Ovary (tissue), 9 donors: ENCODE data around the gene SAP30BP. TPM values are rescaled to one million over a fixed set of nuclear protein-coding genes. Genes with fewer than 3 reads are reported as not detected.

Source experiments
- DNase-seq, 5 donors: peaks; one replicate each; pipeline ENCODE4 v3.0.0-alpha.2; 2019 to 2020
- H3K27ac ChIP-seq, 2 donors: fragments of 200-600 bp; one replicate each; pipeline versions ENCODE4 v1.5.1 to v1.8.0; 2019 to 2022
- H3K27me3 ChIP-seq: fragments of 200-600 bp; one replicate; pipeline ENCODE4 v1.8.0; 2022
- H3K36me3 ChIP-seq: fragments of 200-600 bp; sonication (generic); one replicate; pipeline ENCODE4 v1.5.1; 2019
- H3K4me1 ChIP-seq: one replicate; pipeline ENCODE4 v1.8.1; 2013; ENCODE audit warnings: mild to moderate bottlenecking, moderate library complexity; ENCODE audit not compliant: insufficient read depth
- H3K4me3 ChIP-seq: fragments of 200-600 bp; sonication (generic); one replicate; pipeline ENCODE4 v1.5.1; 2017
- H3K9me3 ChIP-seq, 2 donors: fragments of 200-600 bp in 1 of 2; sonication (generic) in 1 of 2; one replicate each; pipeline versions ENCODE4 v1.5.1 to v1.8.1; 2013 to 2019; ENCODE audit warnings: mild to moderate bottlenecking in 1 of 2, moderate library complexity in 1 of 2
- EP300 ChIP-seq: sonication (generic); formaldehyde crosslinking; IDR thresholded peaks from one replicate; pipeline ENCODE4 v1.6.1; 2017; ENCODE audit warnings: antibody characterized with exemption
- POLR2A ChIP-seq: fragments of 450-650 bp; IDR thresholded peaks from one replicate; pipeline ENCODE4 v1.6.1; 2017; ENCODE audit warnings: antibody characterized with exemption, mild to moderate bottlenecking, moderate library complexity
- WGBS, 3 donors: extraction: QIAGEN DNeasy Blood & Tissue Kit in 1 of 3; methylation state at CpG; one replicate each; pipeline versions ENCODE4 v1.1.5 to v1.1.7; 2013 to 2017; 5-methylcytosine and 5-hydroxymethylcytosine counted together
- intact Hi-C, 4 donors: fragments of 100-400 bp; cut with DNase I; formaldehyde crosslinking; loops; one replicate each; pipeline versions ENCODE4 v1.11.0 to v1.15.1; 2022 to 2023
- polyA plus RNA-seq, 2 donors: library from polyadenylated mRNA; stranded (reverse); fragments of 200-250 nt in 1 of 2; fragments of 350-450 nt in 1 of 2; fragmentation: Illumina TruSeq in 1 of 2; extraction: RNeasy Lipid Tissue Mini Kit (QIAGEN cat#74804) in 1 of 2; gene quantifications; one replicate each; pipeline ENCODE4 v1.2.3, GENCODE V29; 2013 to 2014
- total RNA-seq, 7 donors: library from RNA; depleted of rRNA in 2 of 7; stranded (reverse); fragments of >200 nt in 2 of 7; fragmentation: NEBNext Ultra II Directional in 3 of 7; extraction: Animal tissue kit (Norgen Biotek cat#: 25700) in 3 of 7; gene quantifications; one replicate each; pipeline versions ENCODE4 v1.1.0 to v1.2.4, GENCODE V29; 2016 to 2023
- TF ChIP-seq, protein P1 (sequence below), 3 donors: fragments of 450-650 bp in 2 of 3; fragments of 200-600 bp in 1 of 3; IDR thresholded peaks; one replicate each; pipeline versions ENCODE4 v1.5.1 to v1.8.0; 2016 to 2022; ENCODE audit warnings: antibody characterized with exemption in 3 of 3, mild to moderate bottlenecking in 1 of 3
- donor health status: DM: no; HTN: no; CAD: no; lungs with moderate emphysema.
- donor health status: DM: no; HTN: no; CAD: no.
- donor health status: Bipolar disorder and iron deficiency.
- donor health status: DM: yes; HTN: yes; CAD: no.
- donor health status: DM: no; HTN: no; CAD: no.
- donor health status: DM: yes; HTN: yes; CAD: no.

The SAP30BP gene
- total and polyA plus RNA-seq, 9 donors: 54.8 to 89.1 (median 81.7) TPM

- no peak for TF ChIP-seq POLR2A
- TF ChIP-seq, protein P1, sequence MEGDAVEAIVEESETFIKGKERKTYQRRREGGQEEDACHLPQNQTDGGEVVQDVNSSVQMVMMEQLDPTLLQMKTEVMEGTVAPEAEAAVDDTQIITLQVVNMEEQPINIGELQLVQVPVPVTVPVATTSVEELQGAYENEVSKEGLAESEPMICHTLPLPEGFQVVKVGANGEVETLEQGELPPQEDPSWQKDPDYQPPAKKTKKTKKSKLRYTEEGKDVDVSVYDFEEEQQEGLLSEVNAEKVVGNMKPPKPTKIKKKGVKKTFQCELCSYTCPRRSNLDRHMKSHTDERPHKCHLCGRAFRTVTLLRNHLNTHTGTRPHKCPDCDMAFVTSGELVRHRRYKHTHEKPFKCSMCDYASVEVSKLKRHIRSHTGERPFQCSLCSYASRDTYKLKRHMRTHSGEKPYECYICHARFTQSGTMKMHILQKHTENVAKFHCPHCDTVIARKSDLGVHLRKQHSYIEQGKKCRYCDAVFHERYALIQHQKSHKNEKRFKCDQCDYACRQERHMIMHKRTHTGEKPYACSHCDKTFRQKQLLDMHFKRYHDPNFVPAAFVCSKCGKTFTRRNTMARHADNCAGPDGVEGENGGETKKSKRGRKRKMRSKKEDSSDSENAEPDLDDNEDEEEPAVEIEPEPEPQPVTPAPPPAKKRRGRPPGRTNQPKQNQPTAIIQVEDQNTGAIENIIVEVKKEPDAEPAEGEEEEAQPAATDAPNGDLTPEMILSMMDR (IDR thresholded peaks at IDR 0.05): no peak
- no peak for TF ChIP-seq EP300
- intact Hi-C loops: no loop called here
Measured at GRCh38 chr17:75729351-75729750, 62.2 kb downstream of the SAP30BP start.

DNA sequence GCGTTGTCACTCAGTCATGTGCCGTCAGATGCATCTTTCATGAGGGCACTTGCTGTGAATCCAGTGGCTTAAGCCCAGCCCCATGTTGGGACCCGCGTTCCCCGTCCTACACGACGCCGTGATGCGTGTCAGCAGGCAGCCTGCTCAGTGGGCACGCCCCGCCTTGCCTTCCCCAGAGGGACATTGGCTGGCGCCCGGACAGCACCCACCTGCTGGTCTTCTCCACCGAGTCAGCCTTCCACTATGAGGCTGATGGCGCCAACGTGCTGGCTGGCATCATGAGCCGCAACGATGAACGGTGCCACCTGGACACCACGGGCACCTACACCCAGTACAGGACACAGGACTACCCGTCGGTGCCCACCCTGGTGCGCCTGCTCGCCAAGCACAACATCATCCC lies 62.9 kb downstream of the SAP30BP start:
- H3K36me3 ChIP-seq: no peaks in the 10 kb centered on the region
- WGBS, 3 donors: 91 to 92% (median 92%) methylated on average over 24 of the region's 24 CpGs
- no peaks in the 10 kb centered on the region for H3K27me3 ChIP-seq
- H3K4me1 ChIP-seq: no peaks in the 10 kb centered on the region
- H3K9me3 ChIP-seq: no peaks in the 10 kb centered on the region
- no peak overlapping the region for H3K27ac ChIP-seq
- H3K4me3 ChIP-seq: no peak overlapping the region
- TF ChIP-seq EP300: no peak
- TF ChIP-seq POLR2A: no peak
- no peak for DNase-seq
- intact Hi-C loops: loop anchor here in 1 of 4 donors (10.0 kb wide), 1 partner anchor 305 kb away; no protein-coding TSS in a partner anchor

More at GRCh38 chr17:75729351-75729750, 62.2 kb downstream of the SAP30BP start:
- Histone ChIP-seq H3K27ac (no peak overlapping the region), H3K27me3 (no peaks in the 10 kb centered on the region), H3K36me3 (no peaks in the 10 kb centered on the region), H3K4me3 (no peak overlapping the region), H3K9me3 (no peaks in the 10 kb centered on the region), H3K4me1 (no peaks in the 10 kb centered on the region)
- DNase-seq: no peak
- 84 to 86% (median 85%) methylated on average over 6 to 7 of the region's 7 CpGs for WGBS, 3 donors

GRCh38 chr17:75731086-75731715 lies 64.1 kb downstream of the SAP30BP start:
- H3K27ac ChIP-seq: no peak overlapping the region
- 88 to 89% (median 88%) methylated on average over 26 of the region's 26 CpGs for WGBS, 3 donors
- no peaks in the 10 kb centered on the region for H3K27me3 ChIP-seq
- no peaks in the 10 kb centered on the region for H3K4me1 ChIP-seq
- TF ChIP-seq, protein P1 (IDR thresholded peaks at IDR 0.05): no peak
- TF ChIP-seq POLR2A (no peak), EP300 (no peak)
- no peak for DNase-seq
- H3K36me3 ChIP-seq: no peaks in the 10 kb centered on the region
- H3K9me3 ChIP-seq: no peaks in the 10 kb centered on the region
- no peak overlapping the region for H3K4me3 ChIP-seq
- intact Hi-C loops: loop anchor here in 1 of 4 donors (10.0 kb wide), 1 partner anchor 306 kb away; no protein-coding TSS in a partner anchor

GRCh38 chr17:75731716-75732498 lies 64.8 kb downstream of the SAP30BP start:
- no peak overlapping the region for H3K4me3 ChIP-seq
- DNase-seq: no peak

More at GRCh38 chr17:75731716-75732498, 64.8 kb downstream of the SAP30BP start:
- Histone ChIP-seq H3K9me3 (no peaks in the 10 kb centered on the region), H3K27ac (no peak overlapping the region), H3K27me3 (no peaks in the 10 kb centered on the region), H3K36me3 (no peaks in the 10 kb centered on the region), H3K4me1 (no peaks in the 10 kb centered on the region)
- WGBS, 3 donors: 86 to 91% (median 87%) methylated on average over 31 of the region's 31 CpGs
- TF ChIP-seq, protein P1 (IDR thresholded peaks at IDR 0.05): no peak
- no peak for TF ChIP-seq EP300
- no peak for TF ChIP-seq POLR2A
- intact Hi-C loops: loop anchor here in 1 of 4 donors (10.0 kb wide), 1 partner anchor 307 kb away; no protein-coding TSS in a partner anchor
